Astrocyte (in vitro differentiated cells and primary cell): ENCODE measurements around the gene CYLD. TPM values are rescaled to one million over a fixed set of nuclear protein-coding genes. Genes with fewer than 3 reads are reported as not detected.

Experiments
- DNase-seq: peaks from one replicate; pipeline ENCODE4 v3.0.0-alpha.2; 2010; ENCODE audit warnings: low read depth
- FAIRE-seq: peaks from 2 replicates; lab custom pipeline; 2011; peaks lifted over from hg19 to GRCh38; lab: Jason Lieb, UNC
- H2AFZ ChIP-seq: 2 replicates; pipeline ENCODE4 v1.6.0; 2012; ENCODE audit warnings: low read depth, low read length, inconsistent platforms
- H3K27ac ChIP-seq: 2 replicates; pipeline ENCODE4 v1.5.1; 2011; ENCODE audit warnings: low read depth, low read length, inconsistent platforms
- H3K27me3 ChIP-seq: 2 replicates; pipeline ENCODE4 v1.6.0; 2011; ENCODE audit warnings: low read length, inconsistent platforms; ENCODE audit not compliant: insufficient read depth
- H3K36me3 ChIP-seq: 2 replicates; pipeline ENCODE4 v1.5.1; 2011; ENCODE audit warnings: low read length, inconsistent platforms; ENCODE audit not compliant: insufficient read depth
- H3K4me1 ChIP-seq: 2 replicates; pipeline ENCODE4 v1.5.1; 2011; ENCODE audit warnings: low read length, inconsistent platforms; ENCODE audit not compliant: insufficient read depth
- H3K4me2 ChIP-seq: 2 replicates; pipeline ENCODE4 v1.6.0; 2012; ENCODE audit warnings: low read length, inconsistent platforms
- H3K4me3 ChIP-seq: 2 replicates; pipeline ENCODE4 v1.5.1; 2011; ENCODE audit warnings: low read depth, mild to moderate bottlenecking, low read length, inconsistent platforms; ENCODE audit not compliant: insufficient read depth
- H3K79me2 ChIP-seq: 2 replicates; pipeline ENCODE4 v1.6.0; 2012; ENCODE audit warnings: mild to moderate bottlenecking, low read length, inconsistent platforms; ENCODE audit not compliant: insufficient read depth
- H3K9ac ChIP-seq: 2 replicates; pipeline ENCODE4 v1.6.0; 2012; ENCODE audit warnings: mild to moderate bottlenecking, low read length, inconsistent platforms
- H3K9me3 ChIP-seq: 2 replicates; pipeline ENCODE4 v1.5.1; 2012; ENCODE audit warnings: low read depth, mild to moderate bottlenecking, low read length, inconsistent platforms; ENCODE audit not compliant: insufficient read depth
- H4K20me1 ChIP-seq: 2 replicates; pipeline ENCODE4 v1.6.0; 2012; ENCODE audit warnings: low read length, inconsistent platforms; ENCODE audit not compliant: insufficient read depth
- H3K27ac Mint-ChIP-seq: one replicate; pipeline ENCODE4 v1.8.0; 2021; ENCODE audit warnings: mild to moderate bottlenecking, mixed read lengths; ENCODE audit not compliant: unreplicated experiment
- H3K27me3 Mint-ChIP-seq: one replicate; pipeline ENCODE4 v1.8.0; 2021; ENCODE audit warnings: low read depth, mixed read lengths; ENCODE audit not compliant: unreplicated experiment
- H3K36me3 Mint-ChIP-seq: one replicate; pipeline ENCODE4 v1.8.0; 2021; ENCODE audit warnings: low read depth, mixed read lengths; ENCODE audit not compliant: unreplicated experiment
- H3K4me1 Mint-ChIP-seq: one replicate; pipeline ENCODE4 v1.8.0; 2021; ENCODE audit warnings: low read depth, mixed read lengths; ENCODE audit not compliant: unreplicated experiment
- H3K4me3 Mint-ChIP-seq: one replicate; pipeline ENCODE4 v1.8.0; 2021; ENCODE audit warnings: mild to moderate bottlenecking, moderate library complexity, mixed read lengths; ENCODE audit not compliant: unreplicated experiment
- H3K9me3 Mint-ChIP-seq: one replicate; pipeline ENCODE4 v1.8.0; 2021; ENCODE audit warnings: mild to moderate bottlenecking, mixed read lengths; ENCODE audit not compliant: unreplicated experiment
- EZH2 ChIP-seq: IDR thresholded peaks from 2 replicates; pipeline ENCODE4 v1.6.1; 2012; ENCODE audit warnings: mild to moderate bottlenecking, low read length, inconsistent platforms; ENCODE audit not compliant: insufficient read depth
- total RNA-seq: library from RNA; stranded (reverse); gene quantifications from 2 replicates; pipeline ENCODE4 v1.2.1, GENCODE V29; 2021
- TF ChIP-seq, protein P1 (sequence below): IDR thresholded peaks from 2 replicates; pipeline ENCODE4 v1.5.1; 2011; ENCODE audit warnings: low read depth, mild to moderate bottlenecking, inconsistent platforms, low read length, moderate library complexity; ENCODE audit not compliant: insufficient read depth

CYLD gene
- total RNA-seq, 1 donor from 2014 or later = 34.2 TPM

DNA sequence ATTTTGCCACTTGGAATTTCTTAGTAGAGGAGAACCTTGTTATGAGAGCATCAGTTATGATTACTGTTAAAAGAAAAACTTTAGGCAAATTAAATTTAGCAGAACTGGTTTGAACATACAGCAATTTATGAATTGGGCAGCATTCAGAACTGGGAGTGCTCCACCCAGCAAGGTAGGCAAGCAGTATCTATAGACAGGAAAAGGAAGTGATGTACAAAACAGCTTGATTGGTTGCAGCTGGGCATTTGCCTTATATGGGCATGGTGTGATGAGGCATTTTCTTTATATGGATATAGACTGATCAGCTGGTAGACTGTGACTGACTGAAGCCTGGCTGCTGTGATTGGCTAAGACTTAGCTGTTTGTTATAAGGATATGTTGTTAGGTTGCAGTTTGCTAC is 17.6 kb upstream of the CYLD start:
- no peak for TF ChIP-seq EZH2
- TF ChIP-seq, protein P1, sequence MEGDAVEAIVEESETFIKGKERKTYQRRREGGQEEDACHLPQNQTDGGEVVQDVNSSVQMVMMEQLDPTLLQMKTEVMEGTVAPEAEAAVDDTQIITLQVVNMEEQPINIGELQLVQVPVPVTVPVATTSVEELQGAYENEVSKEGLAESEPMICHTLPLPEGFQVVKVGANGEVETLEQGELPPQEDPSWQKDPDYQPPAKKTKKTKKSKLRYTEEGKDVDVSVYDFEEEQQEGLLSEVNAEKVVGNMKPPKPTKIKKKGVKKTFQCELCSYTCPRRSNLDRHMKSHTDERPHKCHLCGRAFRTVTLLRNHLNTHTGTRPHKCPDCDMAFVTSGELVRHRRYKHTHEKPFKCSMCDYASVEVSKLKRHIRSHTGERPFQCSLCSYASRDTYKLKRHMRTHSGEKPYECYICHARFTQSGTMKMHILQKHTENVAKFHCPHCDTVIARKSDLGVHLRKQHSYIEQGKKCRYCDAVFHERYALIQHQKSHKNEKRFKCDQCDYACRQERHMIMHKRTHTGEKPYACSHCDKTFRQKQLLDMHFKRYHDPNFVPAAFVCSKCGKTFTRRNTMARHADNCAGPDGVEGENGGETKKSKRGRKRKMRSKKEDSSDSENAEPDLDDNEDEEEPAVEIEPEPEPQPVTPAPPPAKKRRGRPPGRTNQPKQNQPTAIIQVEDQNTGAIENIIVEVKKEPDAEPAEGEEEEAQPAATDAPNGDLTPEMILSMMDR = no peak
- Histone ChIP-seq H2AFZ (no peak overlapping the region), H3K4me1 (no peaks in the 10 kb centered on the region), H3K4me3 (no peak overlapping the region), H4K20me1 (no peaks in the 10 kb centered on the region), H3K9ac (no peak overlapping the region), H3K36me3 (no peaks in the 10 kb centered on the region), H3K27me3 (no peaks in the 10 kb centered on the region), H3K9me3 (no peaks in the 10 kb centered on the region), H3K79me2 (no peaks in the 10 kb centered on the region), H3K4me2 (no peak overlapping the region), H3K27ac (no peak overlapping the region)
- Mint-ChIP-seq H3K4me1 (no peaks in the 10 kb centered on the region), H3K4me3 (no peak overlapping the region), H3K27me3 (peaks cover 7% of the 10 kb centered on the region), H3K9me3 (peaks cover 9% of the 10 kb centered on the region), H3K27ac (no peak overlapping the region), H3K36me3 (no peaks in the 10 kb centered on the region)
- FAIRE-seq (no peak), DNase-seq (no peak)

GRCh38 chr16:50731130-50731988 is 10.5 kb upstream of the CYLD start:
- H3K27ac Mint-ChIP-seq = no peak overlapping the region
- H3K4me3 Mint-ChIP-seq = no peak overlapping the region
- no peaks in the 10 kb centered on the region for H3K79me2 ChIP-seq

More at GRCh38 chr16:50731130-50731988, 10.5 kb upstream of the CYLD start:
- Histone ChIP-seq H3K4me2 (no peak overlapping the region), H3K27ac (no peak overlapping the region), H3K27me3 (peaks cover 2% of the 10 kb centered on the region), H3K9ac (no peak overlapping the region), H4K20me1 (no peaks in the 10 kb centered on the region), H3K4me3 (no peak overlapping the region), H3K4me1 (no peaks in the 10 kb centered on the region), H3K36me3 (no peaks in the 10 kb centered on the region), H2AFZ (no peak overlapping the region), H3K9me3 (no peaks in the 10 kb centered on the region)
- Mint-ChIP-seq H3K27me3 (peaks cover 17% of the 10 kb centered on the region), H3K4me1 (peaks cover 3% of the 10 kb centered on the region), H3K9me3 (peaks cover 5% of the 10 kb centered on the region), H3K36me3 (no peaks in the 10 kb centered on the region)
- no peak for FAIRE-seq
- no peak for TF ChIP-seq EZH2
- TF ChIP-seq, protein P1 = no peak
- DNase-seq = no peak
